OCI-LY3 (cell line): ENCODE measurements around the gene PLEKHA3.

Experiments
- H2AFZ ChIP-seq: fragments of 200-600, 300-600 bp; shearing (Covaris generic); 2 replicates; pipeline ENCODE4 v1.6.0; 2014; ENCODE audit warnings: antibody characterized with exemption, low read depth, low read length
- H3K27ac ChIP-seq: fragments of 200-600, 300-600 bp; sonication (generic); 2 replicates; pipeline ENCODE4 v1.5.1; 2014; ENCODE audit warnings: mild to moderate bottlenecking, low read length, moderate library complexity, mixed read lengths
- H3K27me3 ChIP-seq: fragments of 200-600, 300-600 bp; sonication (generic); 2 replicates; pipeline ENCODE4 v1.6.1; 2014; ENCODE audit warnings: low read depth, low read length, mixed read lengths
- H3K36me3 ChIP-seq: fragments of 200-600, 300-600 bp; sonication (generic); replicated peaks from 2 replicates; pipeline ENCODE3; 2014; ENCODE audit warnings: low read depth, low read length, mixed read lengths
- H3K4me1 ChIP-seq: fragments of 300-600, 200-600 bp; sonication (generic); 2 replicates; pipeline ENCODE4 v1.6.1; 2014; ENCODE audit warnings: low read length, mixed read lengths
- H3K4me2 ChIP-seq: fragments of 200-600, 300-600 bp; sonication (generic); 2 replicates; pipeline ENCODE4 v1.6.1; 2014; ENCODE audit warnings: low read length, mixed read lengths
- H3K4me3 ChIP-seq: fragments of 300-600, 200-600 bp; sonication (generic); 2 replicates; pipeline ENCODE4 v1.5.1; 2014; ENCODE audit warnings: antibody characterized with exemption, mild to moderate bottlenecking, low read length, moderate library complexity
- H3K79me2 ChIP-seq: fragments of 300-600, 200-600 bp; shearing (Covaris generic); 2 replicates; pipeline ENCODE4 v1.6.1; 2014; ENCODE audit warnings: mild to moderate bottlenecking, low read length, mixed read lengths
- H3K9ac ChIP-seq: fragments of 300-600, 200-600 bp; shearing (Covaris generic); 2 replicates; pipeline ENCODE4 v1.6.0; 2014; ENCODE audit warnings: mild to moderate bottlenecking, low read length, moderate library complexity
- H3K9me3 ChIP-seq: fragments of 200-600, 300-600 bp; shearing (Covaris generic); 2 replicates; pipeline ENCODE4 v1.6.1; 2014; ENCODE audit warnings: low read length, mixed read lengths; ENCODE audit not compliant: insufficient read depth
- H4K20me1 ChIP-seq: fragments of 200-600, 300-600 bp; sonication (generic); 2 replicates; pipeline ENCODE4 v1.6.1; 2016; ENCODE audit warnings: low read length, mixed read lengths; ENCODE audit not compliant: insufficient read depth
- CTCF ChIP-seq: fragments of 200-600, 300-600 bp; sonication (generic); IDR thresholded peaks from 2 replicates; pipeline ENCODE4 v1.5.1; 2014; ENCODE audit warnings: antibody characterized with exemption, low read length, low read depth
- EZH2phosphoT487 ChIP-seq: fragments of 200-600 bp; shearing (Covaris generic); IDR thresholded peaks from 2 replicates; pipeline ENCODE4 v1.6.1; 2018; ENCODE audit warnings: antibody characterized with exemption, mixed run types, low read depth

PLEKHA3 gene

GRCh38 chr2:178480227-178481181 is at the start of gene PLEKHA3:
TSS of gene PLEKHA3 (plus strand) at chr2:178480457. CDS start at chr2:178480870, 413 bp downstream.
- peak within 1 kb of the TSS; percentile 28 for H3K27ac ChIP-seq
- H3K36me3 ChIP-seq = no peaks in the 10 kb centered on the region
- H3K4me3 ChIP-seq = peak within 1 kb of the TSS; percentile 97
- H4K20me1 ChIP-seq = peaks cover 25% of the 10 kb centered on the region
- peak within 1 kb of the TSS; percentile 91 for H3K4me2 ChIP-seq
- TF ChIP-seq EZH2phosphoT487 (no peak), CTCF (no peak)
- peaks cover 34% of the 10 kb centered on the region for H3K4me1 ChIP-seq
- peak within 1 kb of the TSS; percentile 93 for H3K9ac ChIP-seq
- H3K27me3 ChIP-seq = no peaks in the 10 kb centered on the region
- no peaks in the 10 kb centered on the region for H3K9me3 ChIP-seq
- peaks cover 53% of the 10 kb centered on the region for H3K79me2 ChIP-seq
- H2AFZ ChIP-seq = peak within 1 kb of the TSS; percentile 69

GRCh38 chr2:178436662-178437061 is 43.6 kb upstream of the PLEKHA3 start:
- H3K27ac ChIP-seq = no peak overlapping the region
- peaks cover 66% of the 10 kb centered on the region for H3K36me3 ChIP-seq
- H3K9ac ChIP-seq = no peak overlapping the region
- no peak overlapping the region for H3K4me2 ChIP-seq
- H3K27me3 ChIP-seq = no peaks in the 10 kb centered on the region
- H3K79me2 ChIP-seq = no peaks in the 10 kb centered on the region
- H3K4me3 ChIP-seq = no peak overlapping the region
- TF ChIP-seq EZH2phosphoT487 (no peak), CTCF (no peak)
- H2AFZ ChIP-seq = no peak overlapping the region
- no peaks in the 10 kb centered on the region for H4K20me1 ChIP-seq
- no peaks in the 10 kb centered on the region for H3K4me1 ChIP-seq
- H3K9me3 ChIP-seq = no peaks in the 10 kb centered on the region

- Histone ChIP-seq H3K9ac (no peak overlapping the region), H3K4me3 (no peak overlapping the region), H3K36me3 (peaks cover 60% of the 10 kb centered on the region), H3K4me2 (no peak overlapping the region), H3K4me1 (0 out of 2 replicates have a peak, but pooled peaks cover 4% of the 10 kb centered on the region), H3K9me3 (no peaks in the 10 kb centered on the region), H3K27ac (no peak overlapping the region), H4K20me1 (no peaks in the 10 kb centered on the region), H2AFZ (no peak overlapping the region), H3K79me2 (no peaks in the 10 kb centered on the region), H3K27me3 (no peaks in the 10 kb centered on the region)
- no peak for TF ChIP-seq EZH2phosphoT487
- no peak for TF ChIP-seq CTCF
Observed at GRCh38 chr2:178441426-178441825, 38.8 kb upstream of the PLEKHA3 start.

- H3K9ac ChIP-seq = peak overlapping the region; percentile 89
- H3K4me2 ChIP-seq = peak overlapping the region; percentile 92
- H2AFZ ChIP-seq = no peak overlapping the region
- peaks cover 35% of the 10 kb centered on the region for H3K36me3 ChIP-seq
- H3K27me3 ChIP-seq = no peaks in the 10 kb centered on the region
- peaks cover 18% of the 10 kb centered on the region for H4K20me1 ChIP-seq
- peak overlapping the region; percentile 85 for H3K27ac ChIP-seq
- TF ChIP-seq EZH2phosphoT487 = no peak
- no peak for TF ChIP-seq CTCF
- no peaks in the 10 kb centered on the region for H3K9me3 ChIP-seq
- peak overlapping the region; percentile 91 for H3K4me3 ChIP-seq
- peaks cover 27% of the 10 kb centered on the region for H3K79me2 ChIP-seq
- peaks cover 17% of the 10 kb centered on the region for H3K4me1 ChIP-seq
Observed at GRCh38 chr2:178448968-178449661, 31.1 kb upstream of the PLEKHA3 start.
